Breast epithelium (tissue), 3 donors: ENCODE data around the gene OR8B12.

Source experiments
- POLR2A ChIP-seq: fragments of 450-650 bp; IDR thresholded peaks from one replicate; pipeline ENCODE4 v1.6.1; 2016; ENCODE audit warnings: antibody characterized with exemption, mild to moderate bottlenecking, moderate library complexity
- POLR2AphosphoS5 ChIP-seq, 3 donors: sonication (generic); formaldehyde crosslinking; IDR thresholded peaks; one replicate each; pipeline ENCODE4 v1.6.1; 2017; ENCODE audit warnings: antibody characterized with exemption in 3 of 3
- TF ChIP-seq, protein P1 (sequence below), 3 donors: fragments of 450-650 bp; IDR thresholded peaks; one replicate each; pipeline ENCODE4 v1.5.1; 2016 to 2017; ENCODE audit warnings: antibody characterized with exemption in 3 of 3, mild to moderate bottlenecking in 3 of 3, moderate library complexity in 3 of 3

DNA sequence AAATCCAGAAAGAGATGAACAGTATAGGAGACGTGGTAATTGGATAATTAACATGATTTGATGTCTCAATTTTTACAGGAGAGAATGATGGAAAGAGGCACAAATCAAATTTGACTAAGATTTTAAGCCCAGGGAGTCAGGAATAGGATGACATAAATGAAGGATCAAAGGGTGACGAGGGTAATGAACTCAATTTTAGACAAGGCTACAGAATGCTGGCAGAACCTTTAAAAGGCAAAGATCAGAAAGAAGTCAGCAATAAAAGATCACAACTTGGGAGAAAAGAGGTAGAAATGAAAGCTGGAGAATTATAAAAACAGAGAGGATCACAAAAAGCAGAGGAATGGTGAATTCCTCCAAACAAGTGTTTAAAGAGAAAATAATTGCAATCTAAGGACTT is 13.4 kb upstream of the OR8B12 start:
- TF ChIP-seq POLR2AphosphoS5 (IDR thresholded peaks at IDR 0.05) (no peak), POLR2A (no peak)
- TF ChIP-seq, protein P1, sequence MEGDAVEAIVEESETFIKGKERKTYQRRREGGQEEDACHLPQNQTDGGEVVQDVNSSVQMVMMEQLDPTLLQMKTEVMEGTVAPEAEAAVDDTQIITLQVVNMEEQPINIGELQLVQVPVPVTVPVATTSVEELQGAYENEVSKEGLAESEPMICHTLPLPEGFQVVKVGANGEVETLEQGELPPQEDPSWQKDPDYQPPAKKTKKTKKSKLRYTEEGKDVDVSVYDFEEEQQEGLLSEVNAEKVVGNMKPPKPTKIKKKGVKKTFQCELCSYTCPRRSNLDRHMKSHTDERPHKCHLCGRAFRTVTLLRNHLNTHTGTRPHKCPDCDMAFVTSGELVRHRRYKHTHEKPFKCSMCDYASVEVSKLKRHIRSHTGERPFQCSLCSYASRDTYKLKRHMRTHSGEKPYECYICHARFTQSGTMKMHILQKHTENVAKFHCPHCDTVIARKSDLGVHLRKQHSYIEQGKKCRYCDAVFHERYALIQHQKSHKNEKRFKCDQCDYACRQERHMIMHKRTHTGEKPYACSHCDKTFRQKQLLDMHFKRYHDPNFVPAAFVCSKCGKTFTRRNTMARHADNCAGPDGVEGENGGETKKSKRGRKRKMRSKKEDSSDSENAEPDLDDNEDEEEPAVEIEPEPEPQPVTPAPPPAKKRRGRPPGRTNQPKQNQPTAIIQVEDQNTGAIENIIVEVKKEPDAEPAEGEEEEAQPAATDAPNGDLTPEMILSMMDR (IDR thresholded peaks at IDR 0.05) = no peak
